Glutamatergic neuron (in vitro differentiated cells): Measurements from ENCODE around the gene NOL7. TPM values are rescaled to one million over a fixed set of nuclear protein-coding genes. Genes with fewer than 3 reads are reported as not detected.

Experiments used
- DNase-seq: peaks from one replicate; pipeline ENCODE4 v3.0.0; 2022
- H3K27ac Mint-ChIP-seq: one replicate; pipeline ENCODE4 v1.8.0; 2020; ENCODE audit warnings: mild to moderate bottlenecking, mixed read lengths, inconsistent platforms; ENCODE audit not compliant: unreplicated experiment
- H3K27me3 Mint-ChIP-seq: one replicate; pipeline ENCODE4 v1.8.0; 2020; ENCODE audit warnings: mild to moderate bottlenecking, moderate library complexity, mixed read lengths, inconsistent platforms; ENCODE audit not compliant: unreplicated experiment
- H3K36me3 Mint-ChIP-seq: one replicate; pipeline ENCODE4 v1.8.0; 2020; ENCODE audit warnings: mild to moderate bottlenecking, mixed read lengths, inconsistent platforms; ENCODE audit not compliant: unreplicated experiment
- H3K4me1 Mint-ChIP-seq: one replicate; pipeline ENCODE4 v1.8.0; 2020; ENCODE audit warnings: mild to moderate bottlenecking, low read depth, mixed read lengths, inconsistent platforms; ENCODE audit not compliant: unreplicated experiment
- H3K4me3 Mint-ChIP-seq: one replicate; pipeline ENCODE4 v1.8.0; 2020; ENCODE audit warnings: mild to moderate bottlenecking, mixed read lengths, inconsistent platforms; ENCODE audit not compliant: unreplicated experiment
- H3K9me3 Mint-ChIP-seq: one replicate; pipeline ENCODE4 v1.8.0; 2020; ENCODE audit warnings: mild to moderate bottlenecking, moderate library complexity, mixed read lengths, inconsistent platforms; ENCODE audit not compliant: unreplicated experiment
- total RNA-seq: library from RNA; stranded (reverse); fragmentation: NEBNext Ultra II Directional; extraction: Animal tissue kit (Norgen Biotek cat#: 25700); gene quantifications from one replicate; pipeline ENCODE4 v1.2.1, GENCODE V29; 2021; ENCODE audit not compliant: unreplicated experiment
- TF ChIP-seq, protein P1 (sequence below): fragments of 200-600 bp; sonication (generic); IDR thresholded peaks from one replicate; pipeline ENCODE4 v1.5.0; 2021; ENCODE audit not compliant: partially characterized antibody, unreplicated experiment

Gene NOL7
- total RNA-seq, 1 donor from 2014 or later: 28.0 TPM

DNA sequence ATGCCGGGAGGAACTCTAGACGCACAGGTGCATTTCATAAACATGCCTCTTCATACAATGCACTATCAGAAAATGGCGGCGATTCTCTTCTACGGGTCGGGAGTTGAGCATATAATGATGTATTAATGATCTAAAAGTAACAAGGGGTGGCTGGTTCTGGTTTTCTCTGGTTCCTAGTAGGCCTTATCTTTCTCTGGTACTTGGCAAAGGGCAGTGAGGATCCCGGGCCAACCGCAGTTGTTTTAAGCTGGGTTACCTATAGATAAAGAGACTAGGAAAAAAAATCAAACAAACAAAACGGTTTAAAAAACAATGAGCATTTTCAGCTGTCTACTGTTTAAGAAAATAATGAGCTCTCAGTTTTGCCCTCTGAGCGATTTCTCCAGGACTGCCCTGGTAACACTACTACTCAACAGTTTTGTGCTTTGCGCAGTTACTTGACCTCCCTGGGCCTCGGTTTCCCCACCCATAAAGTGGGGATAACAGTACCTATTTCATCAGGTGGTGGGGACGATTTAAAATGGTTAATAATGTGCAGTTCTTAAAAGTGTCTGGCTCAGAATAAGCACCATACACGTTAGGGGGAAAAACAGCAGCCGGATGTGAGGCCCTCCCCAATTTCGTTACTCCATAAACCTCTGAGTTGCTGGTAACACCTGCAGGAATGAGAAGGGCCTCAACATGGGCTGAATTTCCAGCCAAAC, 42.0 kb upstream of the NOL7 start:
- no peak for DNase-seq
- no peak overlapping the region for H3K27ac Mint-ChIP-seq
- no peaks in the 10 kb centered on the region for H3K4me1 Mint-ChIP-seq
- peak overlapping the region; percentile 86 for H3K4me3 Mint-ChIP-seq
- H3K9me3 Mint-ChIP-seq: peaks cover 2% of the 10 kb centered on the region
- H3K27me3 Mint-ChIP-seq: peaks cover 3% of the 10 kb centered on the region
- no peaks in the 10 kb centered on the region for H3K36me3 Mint-ChIP-seq
- TF ChIP-seq, protein P1, sequence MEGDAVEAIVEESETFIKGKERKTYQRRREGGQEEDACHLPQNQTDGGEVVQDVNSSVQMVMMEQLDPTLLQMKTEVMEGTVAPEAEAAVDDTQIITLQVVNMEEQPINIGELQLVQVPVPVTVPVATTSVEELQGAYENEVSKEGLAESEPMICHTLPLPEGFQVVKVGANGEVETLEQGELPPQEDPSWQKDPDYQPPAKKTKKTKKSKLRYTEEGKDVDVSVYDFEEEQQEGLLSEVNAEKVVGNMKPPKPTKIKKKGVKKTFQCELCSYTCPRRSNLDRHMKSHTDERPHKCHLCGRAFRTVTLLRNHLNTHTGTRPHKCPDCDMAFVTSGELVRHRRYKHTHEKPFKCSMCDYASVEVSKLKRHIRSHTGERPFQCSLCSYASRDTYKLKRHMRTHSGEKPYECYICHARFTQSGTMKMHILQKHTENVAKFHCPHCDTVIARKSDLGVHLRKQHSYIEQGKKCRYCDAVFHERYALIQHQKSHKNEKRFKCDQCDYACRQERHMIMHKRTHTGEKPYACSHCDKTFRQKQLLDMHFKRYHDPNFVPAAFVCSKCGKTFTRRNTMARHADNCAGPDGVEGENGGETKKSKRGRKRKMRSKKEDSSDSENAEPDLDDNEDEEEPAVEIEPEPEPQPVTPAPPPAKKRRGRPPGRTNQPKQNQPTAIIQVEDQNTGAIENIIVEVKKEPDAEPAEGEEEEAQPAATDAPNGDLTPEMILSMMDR: no peak

DNA sequence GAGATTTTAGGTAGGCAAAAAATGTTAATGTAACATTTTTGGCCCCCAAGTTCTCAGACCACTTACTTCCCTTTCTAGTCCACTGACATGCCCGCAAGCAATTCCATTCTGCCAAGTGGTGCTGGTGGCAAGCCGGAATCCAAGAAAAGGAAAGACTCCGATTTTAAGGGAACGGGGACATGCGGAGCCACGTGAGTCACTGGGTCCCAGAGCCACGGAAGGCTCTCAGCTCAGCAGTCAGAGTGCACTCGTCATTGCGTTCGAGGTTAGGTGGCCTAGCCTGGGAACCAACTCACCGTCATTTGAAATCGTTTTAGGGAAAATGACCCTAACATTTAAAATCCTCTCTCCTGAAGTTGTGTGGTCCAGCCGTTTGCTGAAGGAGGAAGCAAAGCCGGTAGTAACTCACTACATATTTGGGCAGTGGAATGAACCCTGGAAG, 41.4 kb upstream of the NOL7 start:
- H3K9me3 Mint-ChIP-seq: peaks cover 2% of the 10 kb centered on the region
- H3K27ac Mint-ChIP-seq: peak overlapping the region; percentile 57
- TF ChIP-seq, protein P1: no peak
- no peaks in the 10 kb centered on the region for H3K36me3 Mint-ChIP-seq
- peaks cover 3% of the 10 kb centered on the region for H3K27me3 Mint-ChIP-seq
- H3K4me3 Mint-ChIP-seq: peak overlapping the region; percentile 86
- no peak for DNase-seq
- no peaks in the 10 kb centered on the region for H3K4me1 Mint-ChIP-seq

DNA sequence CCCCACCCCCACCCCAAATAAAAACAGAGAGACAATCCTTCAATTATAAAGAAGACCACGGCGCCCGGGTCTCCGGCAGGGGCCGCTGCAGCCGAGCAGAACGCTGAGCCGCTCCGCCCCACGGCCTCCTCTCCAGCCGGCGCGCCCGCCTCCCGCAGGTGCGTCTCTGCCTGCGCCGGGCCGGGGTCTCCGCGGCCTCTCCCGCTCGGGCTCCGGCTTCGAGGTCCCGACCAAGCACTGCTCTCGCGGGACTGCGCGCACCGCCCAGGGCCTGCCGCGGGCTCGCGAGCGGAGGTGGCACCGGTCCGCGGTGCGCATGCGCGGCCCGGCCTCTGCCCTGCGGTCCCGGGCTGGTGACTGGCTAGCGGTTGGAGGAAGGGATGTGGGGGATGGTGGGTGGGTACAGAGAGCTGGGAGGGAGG, 41.0 kb upstream of the NOL7 start:
- H3K27ac Mint-ChIP-seq: peak overlapping the region; percentile 86
- TF ChIP-seq, protein P1: no peak
- peak overlapping the region; percentile 96 for H3K4me3 Mint-ChIP-seq
- peak; percentile 94 for DNase-seq
- peaks cover 3% of the 10 kb centered on the region for H3K27me3 Mint-ChIP-seq
- peaks cover 2% of the 10 kb centered on the region for H3K9me3 Mint-ChIP-seq
- H3K36me3 Mint-ChIP-seq: no peaks in the 10 kb centered on the region
- H3K4me1 Mint-ChIP-seq: no peaks in the 10 kb centered on the region

DNA sequence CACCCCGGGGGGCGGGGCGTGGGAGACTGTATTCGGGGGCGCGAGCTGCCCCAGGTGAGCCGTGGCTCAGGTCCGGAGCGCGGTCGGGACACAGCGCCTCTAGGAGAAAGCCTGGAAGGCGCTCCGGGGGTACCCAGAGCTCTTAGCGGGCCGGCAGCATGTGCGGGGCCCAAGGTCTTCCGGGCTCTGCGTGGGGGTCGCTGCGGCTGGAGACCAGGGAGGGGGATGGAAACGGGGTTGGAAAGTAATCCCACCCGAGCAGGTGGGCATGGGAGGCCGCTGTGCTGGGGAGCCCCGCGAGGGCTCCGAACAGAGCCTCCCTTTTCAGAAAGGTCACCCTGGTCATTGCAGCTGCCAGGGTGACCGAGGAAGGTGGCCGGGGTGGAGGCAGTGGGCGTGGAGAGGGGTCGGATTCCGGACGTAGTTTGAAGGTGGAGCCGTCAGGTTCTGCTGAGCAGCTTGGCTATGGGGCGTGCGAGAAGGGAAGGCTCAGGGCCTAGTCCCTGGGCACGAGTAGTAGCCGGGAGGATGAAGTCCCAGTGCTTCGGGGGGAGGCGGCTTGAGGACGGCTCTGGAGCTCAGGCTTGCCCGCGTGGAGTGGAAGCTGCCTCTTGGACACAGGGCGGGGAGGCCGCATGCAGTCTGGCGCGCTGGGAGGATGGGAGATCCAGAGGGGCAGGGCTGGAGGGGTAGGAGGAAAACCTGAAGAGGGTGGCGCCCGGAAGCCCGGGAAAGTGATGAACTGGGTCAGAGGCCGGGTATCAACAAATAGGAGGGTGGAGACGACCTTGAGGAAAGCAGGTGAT, 40.4 kb upstream of the NOL7 start, which contains the start of gene SIRT5:
Gene SIRT5 (plus strand): TSS at position 31 of the 806 bp plus-strand sequence. CDS start 9,510 bp downstream, outside the sequence.
- Mint-ChIP-seq H3K9me3 (peaks cover 2% of the 10 kb centered on the region), H3K4me1 (no peaks in the 10 kb centered on the region), H3K27ac (peak within 1 kb of the TSS; percentile 86), H3K36me3 (no peaks in the 10 kb centered on the region), H3K4me3 (peak within 1 kb of the TSS; percentile 96), H3K27me3 (peaks cover 3% of the 10 kb centered on the region)
- TF ChIP-seq, protein P1: no peak
- DNase-seq: peak; percentile 70
